GM18505 (cell line): Measurements from ENCODE around the gene HTR3A.

ENCODE experiments used
- ATAC-seq: cut with Tn5 transposase; IDR thresholded peaks from one replicate; pipeline ENCODE4 v1.9.1; 2021; ENCODE audit not compliant: unreplicated experiment
- POLR2A ChIP-seq: IDR thresholded peaks from 4 replicates; pipeline ENCODE4 v1.6.1; 2011; ENCODE audit warnings: borderline replicate concordance; ENCODE audit not compliant: insufficient read depth, insufficient read length; ENCODE audit errors: extremely low read depth

Gene HTR3A

GRCh38 chr11:113986351-113987140 is 11.6 kb downstream of the HTR3A start:
- no peak for ATAC-seq
- TF ChIP-seq POLR2A: no peak

DNA sequence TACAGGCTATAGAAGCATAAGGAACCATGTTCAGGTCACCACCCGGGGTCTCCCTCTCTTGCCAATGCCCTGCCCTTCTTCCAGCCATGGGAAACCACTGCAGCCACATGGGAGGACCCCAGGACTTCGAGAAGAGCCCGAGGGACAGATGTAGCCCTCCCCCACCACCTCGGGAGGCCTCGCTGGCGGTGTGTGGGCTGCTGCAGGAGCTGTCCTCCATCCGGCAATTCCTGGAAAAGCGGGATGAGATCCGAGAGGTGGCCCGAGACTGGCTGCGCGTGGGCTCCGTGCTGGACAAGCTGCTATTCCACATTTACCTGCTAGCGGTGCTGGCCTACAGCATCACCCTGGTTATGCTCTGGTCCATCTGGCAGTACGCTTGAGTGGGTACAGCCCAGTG is 14.5 kb downstream of the HTR3A start:
- ATAC-seq: no peak
- TF ChIP-seq POLR2A: no peak

GRCh38 chr11:113989916-113990315 is 15.0 kb downstream of the HTR3A start:
- ATAC-seq: no peak
- TF ChIP-seq POLR2A: no peak

- no peak for TF ChIP-seq POLR2A
- ATAC-seq: no peak
Observed at GRCh38 chr11:113991170-113991569, 16.3 kb downstream of the HTR3A start.

DNA sequence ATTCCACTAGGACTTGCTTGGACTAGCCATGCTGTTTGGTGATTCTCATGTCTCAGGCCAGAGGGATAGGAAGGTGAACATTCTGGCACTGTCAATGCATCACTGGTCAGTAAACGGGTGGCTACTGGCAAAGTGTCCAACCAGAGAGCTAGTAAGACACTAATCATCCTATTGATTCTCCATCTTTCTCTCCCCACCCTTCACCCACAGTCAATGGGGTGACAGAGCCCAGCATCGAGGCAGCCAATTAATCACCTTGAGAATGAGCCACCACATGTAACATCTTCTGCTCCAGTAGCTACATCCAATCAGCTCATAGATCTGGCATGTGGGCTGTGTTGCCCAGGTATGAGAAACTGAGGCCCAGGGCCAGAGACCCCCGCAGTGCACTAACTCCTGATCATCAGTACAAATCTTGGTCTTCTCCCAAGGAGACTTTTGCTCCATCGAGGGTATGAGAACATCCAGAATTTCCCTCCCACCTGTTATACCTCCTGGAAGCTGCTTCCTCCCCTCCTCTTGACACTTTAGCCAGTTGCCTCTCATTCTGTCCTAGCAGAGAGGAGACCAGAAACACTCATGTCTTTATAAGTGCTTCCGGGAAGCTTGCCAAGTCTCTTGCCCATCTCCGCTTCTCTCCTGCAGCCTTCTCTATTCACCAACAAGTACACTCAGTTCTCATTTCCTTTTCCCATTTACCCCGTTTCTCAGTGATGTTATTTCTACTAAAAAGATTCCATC is 17.0 kb downstream of the HTR3A start:
- no peak for TF ChIP-seq POLR2A
- no peak for ATAC-seq

DNA sequence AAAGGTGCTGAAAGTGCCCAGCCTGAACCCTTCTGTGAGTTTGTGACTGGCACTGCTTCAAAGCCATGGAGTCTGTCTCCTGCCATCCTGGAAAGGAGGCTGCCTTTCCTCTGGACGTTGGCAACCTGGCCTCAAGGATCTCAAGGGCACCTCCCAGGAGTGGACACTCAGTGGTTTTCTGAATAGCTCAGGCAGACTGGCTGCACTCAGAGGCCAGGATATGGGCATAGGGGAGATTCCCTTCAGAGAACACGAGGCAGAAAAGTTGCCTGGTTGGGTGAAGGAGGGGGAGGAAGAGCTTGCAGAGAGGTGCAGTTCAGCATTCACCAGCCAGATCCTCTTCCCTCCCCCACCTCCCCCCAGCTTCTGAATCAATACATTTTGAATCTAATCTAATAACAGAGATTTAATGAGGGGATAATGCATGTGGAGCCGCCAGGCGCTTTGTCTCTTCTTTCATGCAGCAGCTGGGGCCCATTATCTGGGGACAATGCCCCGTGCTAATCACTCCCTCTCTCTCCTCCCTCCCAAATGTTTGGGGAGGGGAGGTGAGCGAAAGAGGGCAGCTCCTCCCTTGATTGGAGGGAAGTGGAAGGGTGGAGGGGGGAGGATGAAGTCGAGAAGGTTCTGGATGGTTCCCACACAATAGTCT is 17.7 kb downstream of the HTR3A start:
- ATAC-seq: no peak
- no peak for TF ChIP-seq POLR2A

- TF ChIP-seq POLR2A: no peak
- no peak for ATAC-seq
Observed at GRCh38 chr11:113994077-113994954, 19.4 kb downstream of the HTR3A start.

DNA sequence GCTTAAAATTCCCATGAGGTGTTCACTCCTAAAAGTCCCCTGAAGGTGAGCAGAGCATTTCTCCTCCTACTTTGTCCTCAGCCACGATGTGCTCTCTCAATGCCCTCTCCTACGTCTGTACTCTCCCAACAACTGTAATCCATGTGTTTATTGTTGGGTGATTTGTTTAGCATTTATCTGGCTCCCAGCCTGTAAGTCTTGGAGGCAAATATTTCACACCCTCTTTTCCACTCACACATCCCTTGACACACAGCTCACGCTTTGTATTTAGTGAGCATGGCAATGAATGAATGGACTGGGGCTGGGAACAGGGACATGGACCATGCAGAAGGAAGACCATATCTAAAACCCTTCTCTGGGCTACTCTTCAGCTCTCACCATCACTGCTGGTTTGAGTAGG is 22.6 kb downstream of the HTR3A start:
- TF ChIP-seq POLR2A: no peak
- no peak for ATAC-seq

DNA sequence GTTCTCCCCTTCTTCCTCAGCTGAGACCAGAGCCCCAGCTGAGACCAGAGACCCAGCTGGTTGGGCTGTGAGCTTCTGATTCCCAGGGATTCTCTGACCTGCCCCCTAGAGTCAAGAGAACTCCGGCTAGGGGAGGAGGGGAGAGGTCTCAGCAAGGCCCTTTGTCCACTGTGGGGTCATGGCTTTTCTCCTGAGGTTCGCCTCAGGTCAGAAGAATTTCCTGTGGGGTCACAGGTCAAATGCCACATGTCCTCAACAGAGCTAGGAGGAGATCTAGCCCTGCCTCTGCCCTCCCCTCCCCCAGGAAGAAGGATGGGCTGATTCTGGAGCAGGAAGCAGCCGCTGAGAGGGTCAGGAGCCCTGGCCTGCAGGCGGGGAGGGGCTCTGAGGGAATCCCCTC is 23.7 kb downstream of the HTR3A start:
- no peak for ATAC-seq
- TF ChIP-seq POLR2A: no peak

GRCh38 chr11:114000526-114000925 is 25.6 kb downstream of the HTR3A start:
- no peak for TF ChIP-seq POLR2A
- no peak for ATAC-seq

- ATAC-seq: no peak
- TF ChIP-seq POLR2A: no peak
Observed at GRCh38 chr11:114001416-114001815, 26.5 kb downstream of the HTR3A start.

GRCh38 chr11:114008331-114008730 is 33.4 kb downstream of the HTR3A start:
- no peak for ATAC-seq
- TF ChIP-seq POLR2A: no peak

DNA sequence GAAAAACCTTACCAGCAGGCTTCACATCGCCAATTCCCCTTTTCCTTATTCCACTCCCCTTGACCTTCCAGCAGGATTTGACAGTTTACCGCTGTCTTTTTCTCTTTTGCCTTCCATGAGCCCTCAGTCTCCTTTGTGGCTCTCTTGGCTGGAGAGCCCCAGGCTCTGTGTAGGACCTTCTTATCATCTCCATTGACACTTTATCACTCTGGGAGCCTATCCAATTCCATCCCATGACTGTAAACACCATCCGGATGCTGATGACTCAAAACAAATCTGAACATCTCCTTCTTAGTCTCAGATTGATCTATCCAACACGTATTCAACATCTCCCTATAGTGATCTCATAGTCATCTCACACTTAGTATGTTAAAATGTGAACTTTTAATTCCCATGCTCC is 36.0 kb downstream of the HTR3A start:
- no peak for TF ChIP-seq POLR2A
- no peak for ATAC-seq
